Ramos (cell line): ENCODE results near the gene CPN1.
"Not testable (repeated sequence)": the region's sequence is repeated elsewhere in the genome, so short reads cannot be mapped to it uniquely, and the experiment has no call there.

Source experiments
- in situ Hi-C: fragments of 300-500 bp; cut with MboI; formaldehyde crosslinking; loops from one replicate; pipeline ENCODE4 v1.14.3; 2022; ENCODE audit warnings: low sequenced_read_pairs; ENCODE audit not compliant: unreplicated experiment

The CPN1 gene

DNA sequence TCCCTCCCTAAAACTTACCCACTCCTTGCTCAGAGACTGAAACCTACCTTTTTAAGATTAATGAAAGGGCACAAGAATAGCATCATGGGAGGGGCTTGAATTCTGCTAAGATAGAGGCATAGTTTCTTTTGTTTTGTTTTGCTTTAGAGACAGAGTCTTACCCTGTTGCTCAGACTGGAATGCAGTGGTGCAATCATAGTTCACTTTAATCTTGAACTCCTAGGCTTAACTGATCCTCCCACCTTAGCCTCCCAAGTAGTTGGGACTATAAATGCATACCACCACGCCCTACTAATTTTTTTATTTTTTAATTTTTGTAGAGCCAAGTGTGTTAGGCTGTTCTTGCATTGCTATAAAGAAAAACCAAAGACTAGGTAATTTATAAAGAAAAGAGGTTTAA, 54.3 kb downstream of the CPN1 start:
- in situ Hi-C loops: no loop called here

DNA sequence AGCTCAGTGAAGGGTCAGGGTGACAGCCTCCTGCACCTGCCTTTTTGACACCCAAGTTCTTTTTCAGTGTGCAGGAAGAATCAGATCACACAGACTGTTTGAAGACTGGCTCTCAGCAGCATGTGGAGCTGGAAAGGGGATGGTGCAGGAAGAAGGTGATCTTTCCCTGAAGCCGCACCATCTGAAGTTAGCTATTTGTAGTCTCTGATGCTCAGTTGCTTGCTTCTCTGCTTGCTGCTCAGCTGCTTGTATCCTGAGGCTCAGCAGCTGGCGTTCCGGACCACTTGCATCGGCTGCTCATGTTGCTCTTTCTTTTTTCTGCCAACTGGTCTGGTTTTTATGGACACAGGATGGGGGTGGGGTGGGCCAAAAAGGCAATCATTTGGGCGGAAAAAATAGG, 56.1 kb downstream of the CPN1 start:
- in situ Hi-C loops: no loop called here

DNA sequence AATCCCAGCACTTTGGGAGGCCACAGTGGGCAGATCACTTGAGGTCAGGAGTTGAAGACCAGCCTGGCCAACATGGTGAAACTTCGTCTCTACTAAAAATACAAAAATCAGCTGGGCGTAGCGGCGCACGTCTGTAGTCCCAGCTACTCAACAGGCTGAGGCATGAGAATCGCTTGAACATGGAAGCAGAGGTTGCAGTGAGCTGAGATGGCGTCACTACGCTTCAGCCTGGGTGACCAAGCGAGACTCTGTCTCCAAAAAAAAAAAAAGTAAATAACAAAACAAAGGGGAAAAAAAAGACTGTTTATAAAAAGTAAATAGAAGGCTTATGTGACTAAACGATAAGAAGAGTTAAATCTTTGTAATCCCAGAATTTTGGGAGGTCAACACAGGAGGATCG, 56.9 kb downstream of the CPN1 start:
- in situ Hi-C loops: no loop called here

DNA sequence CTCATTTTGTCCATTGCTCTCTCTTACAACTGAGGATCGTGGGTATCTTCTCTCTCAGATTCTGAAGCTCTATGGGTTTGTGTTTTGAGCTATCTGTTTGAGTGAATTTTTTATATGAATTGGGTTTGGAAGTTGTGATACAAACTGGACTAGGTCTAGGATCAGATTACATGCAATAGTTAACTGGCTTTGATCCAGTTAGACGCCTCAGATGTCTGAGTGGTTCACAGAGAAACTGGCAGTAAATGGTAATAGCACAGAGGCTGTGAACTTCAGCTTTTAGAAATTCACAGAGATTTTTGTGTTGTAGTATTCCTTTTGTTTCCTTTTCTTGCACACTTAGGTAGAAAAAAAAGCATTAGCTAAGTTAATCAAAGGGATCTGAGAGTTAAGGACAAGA, 59.3 kb downstream of the CPN1 start:
- in situ Hi-C loops: no loop called here

DNA sequence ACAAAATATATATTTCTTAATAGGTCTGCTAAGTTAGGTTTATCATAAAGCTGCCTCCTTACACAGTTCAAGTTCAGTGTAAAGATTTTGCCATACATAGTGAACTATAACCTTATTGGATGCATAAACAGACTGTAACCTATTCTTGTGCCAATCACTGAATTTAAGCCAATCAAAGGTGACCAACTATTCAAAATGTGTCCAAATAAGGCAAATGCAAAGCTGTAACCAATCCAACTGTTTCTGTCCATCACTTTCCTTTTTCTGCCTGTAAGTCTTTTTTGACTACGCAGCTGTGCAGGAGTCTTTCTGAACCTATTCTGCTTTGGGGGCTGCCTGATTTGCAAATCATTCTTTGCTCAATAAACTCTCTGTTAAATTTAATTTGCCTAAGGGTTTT, 60.3 kb downstream of the CPN1 start:
- in situ Hi-C loops: no loop called here

- in situ Hi-C loops: no loop called here
Observed at GRCh38 chr10:100020886-100021253, 60.8 kb downstream of the CPN1 start.

- in situ Hi-C loops: no loop called here
Observed at GRCh38 chr10:100020142-100020885, 61.4 kb downstream of the CPN1 start.

GRCh38 chr10:100019787-100020141, 61.9 kb downstream of the CPN1 start:
- in situ Hi-C loops: loop anchor here (5.0 kb wide), 1 partner anchor 42 kb away; no protein-coding TSS in a partner anchor

GRCh38 chr10:100014071-100014762, 67.5 kb downstream of the CPN1 start:
- in situ Hi-C loops: no loop called here

GRCh38 chr10:100013621-100014020, 68.0 kb downstream of the CPN1 start:
- in situ Hi-C loops: no loop called here

DNA sequence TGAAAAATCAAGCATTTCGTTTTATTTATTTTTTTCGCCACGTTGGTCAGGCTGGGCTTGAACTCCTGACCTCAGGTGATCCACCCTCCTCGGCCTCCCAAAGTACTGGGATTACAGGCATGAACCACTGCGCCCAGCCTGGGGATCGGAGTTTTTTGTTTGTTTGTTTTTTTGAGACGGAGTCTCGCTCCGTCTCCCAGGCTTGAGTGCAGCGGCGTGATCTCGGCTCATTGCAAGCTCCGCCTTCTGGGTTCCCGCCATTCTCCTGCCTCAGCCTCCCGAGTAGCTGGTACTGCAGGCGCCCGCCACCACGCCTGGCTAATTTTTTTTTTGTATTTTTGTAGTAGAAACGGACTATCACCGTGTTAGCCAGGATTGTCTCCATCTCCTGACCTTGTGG, 69.8 kb downstream of the CPN1 start:
- in situ Hi-C loops: not testable (repeated sequence)

DNA sequence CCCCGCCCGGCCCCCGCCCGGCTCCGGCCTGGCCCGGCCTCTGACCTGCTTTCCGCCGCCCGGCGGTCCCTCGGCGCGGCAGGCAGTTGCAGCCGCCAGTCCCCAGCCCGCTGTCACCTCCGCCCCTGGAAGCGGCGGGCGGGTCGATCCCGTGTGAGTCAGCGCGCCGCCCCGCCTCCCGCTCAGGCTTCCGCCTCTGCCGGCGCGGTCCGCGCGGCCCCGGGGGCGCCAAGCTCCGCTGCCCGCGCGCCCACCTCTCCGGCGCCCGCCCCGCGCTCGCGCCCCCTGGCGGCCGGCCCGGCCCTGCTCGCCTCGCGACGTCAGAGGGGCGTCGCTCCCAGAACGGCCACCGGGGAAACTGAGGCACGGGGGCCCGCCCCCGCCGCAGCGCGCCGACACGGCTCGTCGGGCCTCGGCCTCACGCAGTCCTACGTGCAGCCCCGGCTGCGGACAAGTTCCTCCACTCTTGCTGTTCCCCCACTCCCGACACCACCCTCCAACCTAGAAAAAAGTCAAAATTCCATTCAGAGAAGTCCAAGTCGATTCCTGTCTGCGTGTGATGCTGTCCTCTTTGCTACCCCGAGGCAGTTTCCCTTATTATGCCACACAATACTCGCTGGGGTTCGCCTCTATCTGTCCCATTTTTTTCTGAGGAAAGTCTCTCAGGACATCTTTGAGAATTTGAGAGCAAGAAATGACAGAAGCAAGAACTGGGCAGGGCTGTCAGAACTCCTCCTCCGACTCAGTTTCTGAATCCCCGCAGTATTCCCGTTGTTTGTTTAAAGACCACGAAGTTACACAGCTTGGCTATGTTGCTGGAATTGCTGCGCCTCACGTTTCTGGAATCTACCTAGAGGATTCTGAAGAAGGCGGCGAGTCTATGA, 71.6 kb downstream of the CPN1 start, which contains the start of gene DNMBP:
TSS of gene DNMBP (minus strand) at position 155 of the 884 bp plus-strand sequence. CDS start 37,823 bp downstream, outside the sequence.
- in situ Hi-C loops: no loop called here

DNA sequence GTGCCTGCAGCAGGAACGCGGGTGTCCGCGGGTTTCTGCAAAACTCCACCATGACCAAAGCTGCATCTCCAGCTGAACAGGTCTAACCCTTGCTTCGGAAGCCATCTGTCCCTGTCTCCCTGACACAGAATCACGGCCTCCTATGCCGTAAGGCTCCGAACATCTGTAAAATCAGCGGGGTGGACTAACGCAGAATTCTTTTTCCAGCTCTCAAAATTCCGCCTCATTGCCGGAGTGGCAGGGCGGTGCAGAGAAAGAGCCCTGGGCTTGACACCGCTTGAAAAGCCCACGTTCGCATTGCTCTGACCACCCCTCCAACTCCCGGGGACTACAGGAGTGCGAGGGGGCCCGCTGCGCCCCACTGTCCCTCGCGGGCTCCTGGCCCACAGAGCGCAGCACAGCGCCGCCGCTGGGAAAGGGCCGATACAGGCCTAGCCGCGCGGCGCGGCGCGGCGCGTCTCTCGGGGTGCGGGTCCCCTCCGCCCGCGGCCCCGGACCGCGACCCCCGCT, 72.3 kb downstream of the CPN1 start:
- in situ Hi-C loops: no loop called here

- in situ Hi-C loops: no loop called here
Observed at GRCh38 chr10:100008708-100009282, 72.9 kb downstream of the CPN1 start.

DNA sequence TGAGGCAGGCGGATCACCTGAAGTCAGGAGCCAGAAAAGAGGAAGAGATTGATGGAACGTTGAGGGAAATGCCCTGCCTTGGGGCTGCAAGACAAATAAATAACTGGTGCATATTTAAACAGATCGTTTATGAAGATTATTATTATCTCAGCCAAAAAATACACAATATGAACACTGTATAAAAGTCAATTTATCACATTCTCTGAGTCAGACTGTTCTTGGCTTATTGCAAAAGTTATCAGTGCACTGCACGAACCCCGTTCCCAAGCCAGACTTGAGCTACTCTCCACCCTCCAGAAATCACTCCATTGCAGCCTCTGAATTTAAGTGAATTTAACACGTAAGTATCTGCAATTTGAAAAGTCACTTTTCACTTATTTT, 73.5 kb downstream of the CPN1 start:
- in situ Hi-C loops: no loop called here

DNA sequence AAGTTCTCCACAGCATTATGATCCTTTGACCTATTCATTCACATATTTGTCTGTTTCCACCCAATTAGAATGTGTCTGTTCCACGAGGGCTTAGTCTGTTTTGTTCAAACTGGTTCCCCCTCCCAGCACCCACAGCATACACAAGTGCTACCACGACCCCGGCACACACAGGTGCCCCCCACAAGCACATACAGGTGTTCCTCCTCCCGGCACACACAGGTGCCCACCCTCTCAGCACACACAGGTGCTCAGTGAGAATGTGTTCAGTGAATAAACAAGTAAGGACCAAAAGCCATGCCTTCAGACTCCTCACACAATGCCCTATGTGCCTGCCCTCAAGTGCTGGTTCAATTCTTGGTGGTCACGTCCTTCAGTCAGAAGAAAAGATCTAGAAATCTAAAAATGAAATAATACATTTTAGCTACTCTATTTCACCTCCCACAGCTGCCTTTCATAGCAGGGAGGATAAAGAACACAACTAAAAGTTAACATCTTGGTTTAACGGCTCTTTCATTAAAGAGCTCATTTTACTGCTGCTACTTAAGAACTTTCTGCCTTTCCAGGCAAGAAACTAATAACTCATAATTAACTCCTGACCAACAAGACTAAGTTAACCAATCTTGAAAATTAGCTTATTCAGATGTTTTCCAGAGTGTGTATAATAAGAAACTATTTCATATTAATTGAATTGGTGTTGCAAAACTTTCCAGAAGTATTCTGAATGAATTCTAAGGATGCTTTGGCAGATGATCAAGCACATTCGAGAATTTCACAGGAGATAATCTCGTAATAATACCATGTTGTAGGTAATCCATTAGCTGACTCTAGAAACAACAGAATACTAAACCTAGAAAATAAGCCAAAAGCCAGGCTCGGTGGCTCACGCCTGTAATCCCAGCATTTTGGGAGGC, 74.2 kb downstream of the CPN1 start:
- in situ Hi-C loops: no loop called here

GRCh38 chr10:100006243-100006886, 75.3 kb downstream of the CPN1 start:
- in situ Hi-C loops: no loop called here

DNA sequence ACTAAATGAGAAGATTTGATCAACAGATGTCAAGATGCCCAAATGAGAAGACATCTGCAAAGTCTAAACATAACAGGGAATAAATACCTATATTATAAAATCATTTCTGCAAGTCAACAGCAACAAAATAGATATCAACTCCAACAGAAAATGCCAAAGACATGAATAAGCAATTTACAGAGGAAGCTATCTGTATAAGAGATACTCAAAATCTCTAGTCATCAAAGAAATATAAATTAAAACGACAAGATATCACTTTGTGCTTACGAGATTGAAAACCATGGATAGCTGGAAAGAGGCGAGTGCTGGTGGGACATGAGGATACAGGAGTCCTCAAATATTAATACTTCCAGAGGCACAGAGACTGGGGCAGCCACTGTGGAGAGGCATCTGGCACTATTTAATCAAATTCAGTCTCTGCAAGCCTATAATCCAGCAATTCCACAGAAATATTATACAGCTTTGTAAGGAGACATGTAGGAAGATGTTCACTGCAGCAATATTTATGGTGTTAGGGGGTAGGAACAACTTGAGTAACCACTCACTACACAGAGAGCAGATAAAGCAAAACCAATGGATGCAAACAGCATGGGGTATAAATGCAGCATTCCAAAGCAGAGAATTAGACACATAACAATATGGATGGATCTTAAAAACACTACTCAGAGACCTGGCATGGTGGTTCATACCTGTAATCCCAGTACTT, 76.7 kb downstream of the CPN1 start:
- in situ Hi-C loops: no loop called here
